ENCODE data around the gene DHCR24. TPM values are rescaled to one million over a fixed set of nuclear protein-coding genes. Genes with fewer than 3 reads are reported as not detected.

DHCR24 gene
- total and polyA plus RNA-seq, 2 of the 13 experiments (the other 11 are each of a cell fraction or from before 2014, with no cell fraction given) = 374 to 448 TPM

GRCh38 chr1:54867717-54868057 lies 19.3 kb downstream of the DHCR24 start:
- ATAC-seq = peak; percentile 82
- WGBS (ENCODE audit: low lambda C conversion rate) = 3% methylated on average over 4 of the region's 4 CpGs
- H3K4me1 ChIP-seq (ENCODE audit: insufficient read depth, low read length) = peaks cover 100% of the 10 kb centered on the region
- DNase-seq (ENCODE audit: low spot score) = peak; percentile 96
- ChIA-PET CTCF (ENCODE audit: low intra/inter-chr PET ratio, low total read pairs) (interaction anchor here (1.6 kb wide), 1 partner anchor 15 kb away, joined by 3 read pairs; no protein-coding TSS in a partner anchor), POLR2A (interaction anchor here (0.6 to 6.4 kb wide), 8 partner anchors 10 to 346 kb away, joined by 3 to 364 read pairs (median 5); partner anchors contain the start of gene DHCR24)
- FAIRE-seq = peak; percentile 94
- H3K9ac ChIP-seq (ENCODE audit: insufficient read depth, low read depth, low read length) = peak overlapping the region; percentile 61
- H3K27ac ChIP-seq (ENCODE audit: extremely low read length, insufficient read depth, low read length) = peak overlapping the region; percentile 90
- H3K36me3 ChIP-seq (replicated peaks in 1 of 2; ENCODE audit: control insufficient read depth in 1 of 2, insufficient read depth in 2 of 2, low read length in 2 of 2) = peaks cover 27 to 64% of the 10 kb centered on the region in 2 experiments
- H3K4me3 ChIP-seq (replicated peaks in 1 of 3; ENCODE audit: insufficient read depth in 1 of 3, low read depth in 2 of 3, low read length in 3 of 3) = 0 out of 6 replicates have a peak overlapping the region, but pooled peaks of 1 of the 3 experiments have one; percentile 25
- H4K20me1 ChIP-seq (ENCODE audit: insufficient read depth, low read length) = peaks cover 4% of the 10 kb centered on the region
- H3K9me3 ChIP-seq (ENCODE audit: low read length) = no peaks in the 10 kb centered on the region
- H3K79me2 ChIP-seq (ENCODE audit: insufficient read depth, low read length) = peaks cover 56% of the 10 kb centered on the region
- H2AFZ ChIP-seq (ENCODE audit: low read length) = no peak overlapping the region
- no TSS peak for BruUV-seq (replicated peaks)
- no peaks in the 10 kb centered on the region for H3K27me3 ChIP-seq (ENCODE audit: control insufficient read depth in 1 of 2, insufficient read depth in 2 of 2, low read length in 2 of 2)
- intact Hi-C loops (cut with micrococcal nuclease; ENCODE audit: unreplicated experiment) = loop anchor here (5.0 kb wide), 1 partner anchor 155 kb away; no protein-coding TSS in a partner anchor
- peak overlapping the region; percentile 66 for H3K4me2 ChIP-seq (ENCODE audit: low read depth, low read length)
- in situ Hi-C loops (cut with HindIII; ENCODE audit: extremely low pct_ligation_motif_present, low pct_unique_long_range_greater_than_20kb) = no loop called here
- TF ChIP-seq GATAD2A (CRISPR knock-in tag; IDR thresholded peaks at IDR 0.05) = peak; percentile 95
- peak; percentile 97 for TF ChIP-seq HNF4A (CRISPR knock-in tag; IDR thresholded peaks at IDR 0.05)
- TF ChIP-seq FOXK1 (CRISPR knock-in tag; IDR thresholded peaks at IDR 0.05; ENCODE audit: borderline replicate concordance, low read depth) = peak; percentile 53; the same call in 1 of the 2 replicates
- TF ChIP-seq ATRX (CRISPR knock-in tag; IDR thresholded peaks at IDR 0.05; ENCODE audit: borderline replicate concordance) = no peak
- peak; percentile 96 for TF ChIP-seq ZNF7 (CRISPR knock-in tag; IDR thresholded peaks at IDR 0.05)
- TF ChIP-seq ZNF318 (CRISPR knock-in tag; IDR thresholded peaks at IDR 0.05) = 0 out of 2 replicates have a peak, but pooled peaks have one; percentile 53
- peak; percentile 81 for TF ChIP-seq RXRA (CRISPR knock-in tag; IDR thresholded peaks at IDR 0.05)
- no peak for TF ChIP-seq ZKSCAN5 (CRISPR knock-in tag; IDR thresholded peaks at IDR 0.05)
- peak; percentile 76 for TF ChIP-seq SOX5 (CRISPR knock-in tag; IDR thresholded peaks at IDR 0.05; ENCODE audit: borderline replicate concordance)
- no peak for TF ChIP-seq MAFF (IDR thresholded peaks at IDR 0.05; ENCODE audit: low read depth, low read length)
- peak; percentile 71 for TF ChIP-seq TFE3 (CRISPR knock-in tag; IDR thresholded peaks at IDR 0.05)
- TF ChIP-seq HMG20B (CRISPR knock-in tag; conservative IDR thresholded peaks at IDR 0.05) = peak; percentile 80; the same call in 1 of the 2 replicates
- peak; percentile 92; the same call in 1 of the 2 replicates for TF ChIP-seq ZNF691 (CRISPR knock-in tag; IDR thresholded peaks at IDR 0.05; ENCODE audit: borderline replicate concordance, low read depth)
- peak; percentile 86 for TF ChIP-seq NCOA2 (CRISPR knock-in tag; IDR thresholded peaks at IDR 0.05)
- TF ChIP-seq TMF1 (CRISPR knock-in tag; IDR thresholded peaks at IDR 0.05; ENCODE audit: low read depth) = no peak
- no peak for TF ChIP-seq HOXA9 (CRISPR knock-in tag; IDR thresholded peaks at IDR 0.05; ENCODE audit: borderline replicate concordance)

All from HepG2 (cell line).